ENCODE data around the gene CYP51A1. TPM values are rescaled to one million over a fixed set of nuclear protein-coding genes. Genes with fewer than 3 reads are reported as not detected.

CYP51A1 gene
- total RNA-seq, 2 experiments from 2014 or later: 53.4 to 84.0 TPM

GRCh38 chr7:92116949-92117348 lies 17.3 kb downstream of the CYP51A1 start:
- no peak overlapping the region for H3K4me3 ChIP-seq (ENCODE audit: low read depth, low read length, poor library complexity, severe bottlenecking)
- no peak overlapping the region for H3K4me2 ChIP-seq (ENCODE audit: low read length)
- DNase-seq (ENCODE audit: low spot score): no peak
- H3K4me1 ChIP-seq (ENCODE audit: insufficient read depth, low read length, poor library complexity, severe bottlenecking): no peaks in the 10 kb centered on the region
- no peaks in the 10 kb centered on the region; the same call in 1 of the 2 replicates for H4K20me1 ChIP-seq (ENCODE audit: insufficient read depth, low read length)
- H2AFZ ChIP-seq (ENCODE audit: low read length): no peak overlapping the region
- H3K9me3 ChIP-seq (ENCODE audit: low read length): no peaks in the 10 kb centered on the region
- no TSS peak for BruUV-seq (replicated peaks)
- peaks cover 34% of the 10 kb centered on the region for H3K79me2 ChIP-seq (ENCODE audit: insufficient read depth, low read depth, low read length)
- H3K27ac ChIP-seq (ENCODE audit: low read depth, low read length, poor library complexity, severe bottlenecking): no peak overlapping the region
- intact Hi-C loops (cut with micrococcal nuclease; ENCODE audit: unreplicated experiment): no loop called here
- no peaks in the 10 kb centered on the region for H3K9me2 ChIP-seq (ENCODE audit: insufficient read depth, low read length)
- H3K36me3 ChIP-seq (ENCODE audit: insufficient read depth, low read length): peaks cover 95% of the 10 kb centered on the region
- POLR2A ChIA-PET: interaction anchor here (0.6 kb wide), 1 partner anchor 176 kb away, joined by 3 read pairs; no protein-coding TSS in a partner anchor
- CTCF ChIA-PET (ENCODE audit: unreplicated experiment): no interaction called here
- no peak for TF ChIP-seq CTCF (conservative IDR thresholded peaks at IDR 0.05; ENCODE audit: low read length)
- TF ChIP-seq EZH2phosphoT487 (IDR thresholded peaks at IDR 0.05; ENCODE audit: borderline replicate concordance, low read depth, low read length): no peak

DNA sequence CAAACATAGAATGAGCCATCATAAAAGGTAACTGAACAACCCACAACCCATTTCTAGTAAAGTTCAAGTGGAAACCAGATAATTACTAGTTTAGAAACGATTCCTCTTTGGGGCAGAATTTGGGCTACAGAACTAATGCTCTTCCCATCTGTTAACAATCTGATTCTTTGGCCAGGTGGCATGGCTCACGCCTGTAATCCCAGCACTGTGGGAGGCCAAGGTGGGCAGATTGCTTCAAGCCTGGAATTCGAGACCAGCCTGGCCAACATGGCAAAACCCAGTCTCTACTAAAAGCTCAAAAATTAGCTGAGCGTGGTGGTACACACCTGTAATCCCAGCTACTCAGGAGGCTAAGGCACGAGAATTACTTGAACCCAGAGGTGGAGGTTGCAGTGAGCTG lies 18.5 kb downstream of the CYP51A1 start:
- intact Hi-C loops (cut with micrococcal nuclease; ENCODE audit: unreplicated experiment): no loop called here
- BruUV-seq (replicated peaks): no TSS peak

More for the DNA sequence above, 18.5 kb downstream of the CYP51A1 start:
- POLR2A ChIA-PET: interaction anchor here (1.1 to 1.2 kb wide), 2 partner anchors 10 to 15 kb away, joined by 3 read pairs; no protein-coding TSS in a partner anchor
- Histone ChIP-seq H3K36me3 (ENCODE audit: insufficient read depth, low read length) (peaks cover 95% of the 10 kb centered on the region), H3K27ac (ENCODE audit: low read depth, low read length, poor library complexity, severe bottlenecking) (no peak overlapping the region), H3K9me2 (ENCODE audit: insufficient read depth, low read length) (no peaks in the 10 kb centered on the region), H3K4me3 (ENCODE audit: low read depth, low read length, poor library complexity, severe bottlenecking) (no peak overlapping the region), H3K9me3 (ENCODE audit: low read length) (no peaks in the 10 kb centered on the region), H3K79me2 (ENCODE audit: insufficient read depth, low read depth, low read length) (peaks cover 26% of the 10 kb centered on the region), H3K4me1 (ENCODE audit: insufficient read depth, low read length, poor library complexity, severe bottlenecking) (no peaks in the 10 kb centered on the region), H2AFZ (ENCODE audit: low read length) (no peak overlapping the region), H3K4me2 (ENCODE audit: low read length) (no peak overlapping the region), H4K20me1 (ENCODE audit: insufficient read depth, low read length) (no peaks in the 10 kb centered on the region; the same call in 1 of the 2 replicates)
- TF ChIP-seq EZH2phosphoT487 (IDR thresholded peaks at IDR 0.05; ENCODE audit: borderline replicate concordance, low read depth, low read length) (no peak), CTCF (conservative IDR thresholded peaks at IDR 0.05; ENCODE audit: low read length) (no peak)
- no peak for DNase-seq (ENCODE audit: low spot score)
- CTCF ChIA-PET (ENCODE audit: unreplicated experiment): no interaction called here
